Measurements from ENCODE around the gene C10orf90.

The C10orf90 gene

GRCh38 chr10:126621846-126622245 lies 48.6 kb downstream of the C10orf90 start:
- TF ChIP-seq CTCF (IDR thresholded peaks at IDR 0.05), result no peak
- DNase-seq (ENCODE audit: low spot score), result no peak
- H3K27ac ChIP-seq, result no peak overlapping the region
- no peak overlapping the region for H3K4me3 ChIP-seq

GRCh38 chr10:126618466-126618865 lies 52.0 kb downstream of the C10orf90 start:
- no peak for TF ChIP-seq CTCF (IDR thresholded peaks at IDR 0.05)
- Histone ChIP-seq H3K27ac (no peak overlapping the region), H3K4me3 (no peak overlapping the region)
- DNase-seq (ENCODE audit: low spot score), result no peak

- TF ChIP-seq CTCF (IDR thresholded peaks at IDR 0.05), result no peak
- Histone ChIP-seq H3K27ac (no peak overlapping the region), H3K4me3 (no peak overlapping the region)
- DNase-seq (ENCODE audit: low spot score), result no peak
These were observed 52.8 kb downstream of the C10orf90 start for GRCh38 chr10:126617733-126618132.

- no peak for DNase-seq (ENCODE audit: low spot score)
- Histone ChIP-seq H3K27ac (no peak overlapping the region), H3K4me3 (no peak overlapping the region)
- no peak for TF ChIP-seq CTCF (IDR thresholded peaks at IDR 0.05)
These were observed 53.3 kb downstream of the C10orf90 start for GRCh38 chr10:126617208-126617607.

GRCh38 chr10:126616737-126617136 lies 53.8 kb downstream of the C10orf90 start:
- no peak overlapping the region for H3K4me3 ChIP-seq
- no peak for TF ChIP-seq CTCF (IDR thresholded peaks at IDR 0.05)
- H3K27ac ChIP-seq, result no peak overlapping the region
- no peak for DNase-seq (ENCODE audit: low spot score)

GRCh38 chr10:126611303-126611702 lies 59.2 kb downstream of the C10orf90 start:
- no peak for TF ChIP-seq CTCF (IDR thresholded peaks at IDR 0.05)
- DNase-seq (ENCODE audit: low spot score), result no peak
- H3K27ac ChIP-seq, result no peak overlapping the region
- H3K4me3 ChIP-seq, result no peak overlapping the region

GRCh38 chr10:126609566-126609965 lies 60.9 kb downstream of the C10orf90 start:
- Histone ChIP-seq H3K4me3 (no peak overlapping the region), H3K27ac (no peak overlapping the region)
- no peak for DNase-seq (ENCODE audit: low spot score)
- no peak for TF ChIP-seq CTCF (IDR thresholded peaks at IDR 0.05)
